GM06990 (cell line): ENCODE measurements around the gene CAMTA1.

Source experiments
- DNase-seq: peaks from one replicate; pipeline ENCODE4 v3.0.0-alpha.2; 2011; ENCODE audit not compliant: insufficient read length; ENCODE audit errors: extremely low read depth
- H3K27me3 ChIP-seq: replicated peaks from 2 replicates; pipeline ENCODE4 v1.6.0; 2011; ENCODE audit warnings: low read length; ENCODE audit not compliant: control insufficient read depth, insufficient read depth
- H3K36me3 ChIP-seq: 2 replicates; pipeline ENCODE4 v1.5.1; 2011; ENCODE audit warnings: low read length; ENCODE audit not compliant: control insufficient read depth, insufficient read depth
- H3K4me3 ChIP-seq: replicated peaks from 2 replicates; pipeline ENCODE4 v1.5.1; 2011; ENCODE audit warnings: low read depth, mild to moderate bottlenecking, control low read depth, low read length
- TF ChIP-seq, protein P1 (sequence below): IDR thresholded peaks from 2 replicates; pipeline ENCODE4 v1.5.1; 2011; ENCODE audit warnings: low read length, control low read depth, mild to moderate bottlenecking, inconsistent platforms; ENCODE audit not compliant: insufficient read depth, poor library complexity, severe bottlenecking

Gene CAMTA1

DNA sequence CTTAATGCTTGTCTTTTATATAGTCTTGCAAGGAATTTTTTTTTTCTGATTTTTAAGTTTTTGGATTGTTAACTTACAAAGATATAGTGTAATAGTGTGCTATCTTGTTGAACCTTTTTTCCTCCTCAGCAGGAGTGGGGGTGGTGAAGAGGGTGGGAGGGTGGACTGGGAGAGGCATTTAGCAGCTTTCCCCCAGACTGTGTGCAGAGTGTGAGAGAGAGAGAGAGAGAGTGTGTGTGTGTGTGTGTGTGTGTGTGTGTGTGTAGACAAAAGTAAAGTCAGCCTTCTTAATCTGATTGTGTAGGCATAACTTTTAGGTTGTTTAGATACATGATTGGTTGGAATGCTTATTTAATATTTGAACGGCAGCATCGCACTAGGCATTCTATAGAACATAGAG is 4.9 kb downstream of the CAMTA1 start:
- TF ChIP-seq, protein P1, sequence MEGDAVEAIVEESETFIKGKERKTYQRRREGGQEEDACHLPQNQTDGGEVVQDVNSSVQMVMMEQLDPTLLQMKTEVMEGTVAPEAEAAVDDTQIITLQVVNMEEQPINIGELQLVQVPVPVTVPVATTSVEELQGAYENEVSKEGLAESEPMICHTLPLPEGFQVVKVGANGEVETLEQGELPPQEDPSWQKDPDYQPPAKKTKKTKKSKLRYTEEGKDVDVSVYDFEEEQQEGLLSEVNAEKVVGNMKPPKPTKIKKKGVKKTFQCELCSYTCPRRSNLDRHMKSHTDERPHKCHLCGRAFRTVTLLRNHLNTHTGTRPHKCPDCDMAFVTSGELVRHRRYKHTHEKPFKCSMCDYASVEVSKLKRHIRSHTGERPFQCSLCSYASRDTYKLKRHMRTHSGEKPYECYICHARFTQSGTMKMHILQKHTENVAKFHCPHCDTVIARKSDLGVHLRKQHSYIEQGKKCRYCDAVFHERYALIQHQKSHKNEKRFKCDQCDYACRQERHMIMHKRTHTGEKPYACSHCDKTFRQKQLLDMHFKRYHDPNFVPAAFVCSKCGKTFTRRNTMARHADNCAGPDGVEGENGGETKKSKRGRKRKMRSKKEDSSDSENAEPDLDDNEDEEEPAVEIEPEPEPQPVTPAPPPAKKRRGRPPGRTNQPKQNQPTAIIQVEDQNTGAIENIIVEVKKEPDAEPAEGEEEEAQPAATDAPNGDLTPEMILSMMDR, result no peak
- DNase-seq, result no peak
- Histone ChIP-seq H3K4me3 (no peak overlapping the region), H3K36me3 (no peaks in the 10 kb centered on the region), H3K27me3 (no peaks in the 10 kb centered on the region)

DNA sequence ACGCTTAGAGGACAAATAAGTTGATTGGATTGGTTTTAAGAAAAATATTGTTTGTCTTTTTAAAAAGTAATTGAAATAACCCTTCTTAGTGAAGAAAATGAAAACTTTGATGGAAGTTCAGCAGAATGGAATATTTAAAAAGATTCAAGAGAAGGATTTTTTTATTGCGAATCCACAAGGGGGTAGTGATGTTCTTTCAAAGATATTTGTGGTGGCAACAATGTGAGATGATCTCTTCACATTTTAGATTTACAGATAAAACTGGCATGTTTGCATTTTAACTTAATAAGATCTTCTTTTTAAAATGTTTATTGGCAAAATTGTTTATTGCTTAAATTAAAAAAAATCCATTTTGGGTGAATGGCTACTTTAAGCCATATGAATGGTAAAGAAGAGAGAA is 8.9 kb downstream of the CAMTA1 start:
- TF ChIP-seq, protein P1, result no peak
- H3K4me3 ChIP-seq, result no peak overlapping the region
- no peaks in the 10 kb centered on the region; the same call in 1 of the 2 replicates for H3K36me3 ChIP-seq
- no peak for DNase-seq
- no peaks in the 10 kb centered on the region for H3K27me3 ChIP-seq

DNA sequence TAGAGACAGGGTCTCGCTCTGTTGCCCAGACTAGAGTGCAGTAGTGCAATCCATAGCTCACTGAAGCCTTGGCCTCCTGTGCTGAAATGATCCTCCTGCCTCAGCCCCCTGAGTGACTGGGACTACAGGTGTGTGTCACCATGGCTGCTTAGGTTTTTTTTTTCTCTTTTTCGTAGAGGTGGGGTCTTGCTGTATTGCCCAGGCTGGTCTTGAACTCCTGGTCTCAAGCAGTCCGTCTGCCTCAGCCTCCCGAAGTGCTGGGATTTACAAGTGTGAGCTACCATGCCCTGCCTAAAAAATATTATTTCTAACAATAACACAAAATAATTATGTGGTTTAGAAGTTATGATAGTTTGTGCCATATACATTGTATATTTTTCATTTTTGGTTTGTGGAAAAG is 9.9 kb downstream of the CAMTA1 start:
- Histone ChIP-seq H3K4me3 (no peak overlapping the region), H3K27me3 (no peaks in the 10 kb centered on the region), H3K36me3 (no peaks in the 10 kb centered on the region; the same call in 1 of the 2 replicates)
- DNase-seq, result no peak
- TF ChIP-seq, protein P1, result no peak

DNA sequence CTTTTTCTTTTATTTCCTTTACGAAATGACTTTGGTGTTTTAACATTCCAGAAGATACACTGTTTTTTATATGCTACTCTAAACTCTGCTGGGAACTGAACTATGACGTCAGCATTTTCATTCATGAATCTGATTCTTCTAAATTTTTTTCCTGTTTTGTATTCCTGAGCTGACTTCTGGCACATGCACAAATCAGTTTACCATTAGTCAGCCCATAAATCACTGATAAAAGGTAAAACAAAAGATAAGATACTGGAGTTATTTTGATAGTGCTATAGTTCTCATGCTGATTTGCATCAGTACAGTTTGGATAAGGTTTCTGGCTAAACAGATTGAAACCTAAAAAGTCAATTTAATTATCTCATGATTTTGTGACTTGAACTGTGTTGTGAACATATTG is 10.4 kb downstream of the CAMTA1 start:
- Histone ChIP-seq H3K27me3 (no peaks in the 10 kb centered on the region), H3K36me3 (no peaks in the 10 kb centered on the region; the same call in 1 of the 2 replicates), H3K4me3 (no peak overlapping the region)
- TF ChIP-seq, protein P1, result no peak
- DNase-seq, result no peak

DNA sequence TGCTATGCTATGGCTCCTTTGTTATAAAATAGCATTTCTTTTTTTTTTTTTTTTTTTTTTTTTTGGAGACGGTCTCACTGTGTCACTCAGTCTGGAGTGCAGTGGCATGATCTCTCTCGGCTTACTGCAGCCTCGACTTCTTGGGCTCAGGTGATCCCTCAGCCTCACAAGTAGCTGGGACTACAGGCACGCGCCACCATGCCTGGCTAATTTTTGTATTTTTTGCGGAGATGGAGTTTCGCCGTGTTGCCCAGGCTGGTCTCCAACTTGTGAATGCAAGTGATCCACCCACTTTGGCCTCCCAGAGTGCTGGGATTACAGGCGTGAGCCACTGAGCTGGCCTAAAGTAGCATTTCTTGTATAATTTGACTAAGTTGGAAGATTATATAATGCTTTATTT is 10.8 kb downstream of the CAMTA1 start:
- Histone ChIP-seq H3K36me3 (no peaks in the 10 kb centered on the region; the same call in 1 of the 2 replicates), H3K27me3 (no peaks in the 10 kb centered on the region), H3K4me3 (no peak overlapping the region)
- no peak for DNase-seq
- TF ChIP-seq, protein P1, result no peak

DNA sequence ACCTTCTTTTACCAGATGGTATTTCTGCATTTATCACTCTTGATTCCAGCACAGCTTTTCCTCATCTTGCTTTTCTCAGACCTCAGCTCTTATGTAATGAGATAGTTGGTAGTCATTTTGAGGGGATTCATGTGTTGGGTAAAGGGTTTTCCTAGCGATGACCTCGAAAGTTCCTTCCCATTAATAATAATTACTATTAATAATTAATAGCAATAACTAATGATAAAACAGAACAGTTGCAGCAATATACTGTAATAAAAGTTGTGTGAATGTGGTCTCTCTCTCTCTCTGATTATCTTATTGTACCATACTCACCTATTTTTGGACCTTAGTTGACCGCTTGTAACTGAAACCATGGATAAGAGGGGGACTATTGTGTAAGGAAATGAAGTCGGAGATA is 14.2 kb downstream of the CAMTA1 start:
- H3K4me3 ChIP-seq, result no peak overlapping the region
- H3K27me3 ChIP-seq, result no peaks in the 10 kb centered on the region
- H3K36me3 ChIP-seq, result no peaks in the 10 kb centered on the region; the same call in 1 of the 2 replicates
- no peak for DNase-seq
- TF ChIP-seq, protein P1, result no peak
